H1 (cell line): ENCODE data around the gene SKAP1.

Source experiments
- ASH2L ChIP-seq: fragments of 200-600, 300-600 bp; sonication (generic); IDR thresholded peaks from one replicate; pipeline ENCODE4 v1.7.1; 2017; ENCODE audit warnings: low read length
- BACH1 ChIP-seq: IDR thresholded peaks from 2 replicates; pipeline ENCODE4 v1.6.1; 2012; ENCODE audit warnings: low read length, improper control_type of control experiment
- CREB1 ChIP-seq: IDR thresholded peaks from 2 replicates; pipeline ENCODE4 v1.6.1; 2012; ENCODE audit warnings: inconsistent platforms
- CTCF ChIP-seq, 3 experiments: IDR thresholded peaks; 1 replicate in 2 of 3; 2 replicates in 1 of 3; pipeline versions ENCODE4 v1.5.1 to v1.6.1; 2011; ENCODE audit warnings: low read length in 3 of 3, mild to moderate bottlenecking in 3 of 3, inconsistent platforms in 2 of 3, low read depth in 1 of 3, moderate library complexity in 1 of 3; ENCODE audit not compliant: insufficient read depth in 1 of 3; ENCODE audit errors: control extremely low read depth in 1 of 3
- JUND ChIP-seq: IDR thresholded peaks from 2 replicates; pipeline ENCODE4 v1.6.1; 2011; ENCODE audit warnings: mild to moderate bottlenecking, improper control_type of control experiment, low read length
- POLR2A ChIP-seq, 2 experiments: IDR thresholded peaks; 1 replicate in 1 of 2; 2 replicates in 1 of 2; pipeline ENCODE4 v1.6.1; 2011; ENCODE audit warnings: low read depth in 2 of 2, low read length in 2 of 2, mild to moderate bottlenecking in 2 of 2; ENCODE audit errors: control extremely low read depth in 1 of 2
- RAD21 ChIP-seq, 2 experiments: IDR thresholded peaks in 1 of 2; conservative IDR thresholded peaks in 1 of 2; 2 replicates each; pipeline ENCODE4 v1.6.1; 2011; ENCODE audit warnings: low read depth in 2 of 2, low read length in 2 of 2, improper control_type of control experiment in 1 of 2, inconsistent platforms in 1 of 2, mild to moderate bottlenecking in 1 of 2, moderate library complexity in 1 of 2
- RFX5 ChIP-seq: IDR thresholded peaks from 2 replicates; pipeline ENCODE4 v1.6.1; 2011; ENCODE audit warnings: low read depth, low read length, improper control_type of control experiment, borderline replicate concordance
- SP1 ChIP-seq: IDR thresholded peaks from 2 replicates; pipeline ENCODE4 v1.6.1; 2011; ENCODE audit warnings: low read depth, low read length
- TAF1 ChIP-seq: IDR thresholded peaks from 2 replicates; pipeline ENCODE4 v1.6.1; 2011; ENCODE audit warnings: mild to moderate bottlenecking, low read depth, low read length
- YY1 ChIP-seq: IDR thresholded peaks from 2 replicates; pipeline ENCODE4 v1.6.1; 2011; ENCODE audit warnings: low read depth, mild to moderate bottlenecking, low read length
- ZNF274 ChIP-seq: IDR thresholded peaks from 2 replicates; pipeline ENCODE4 v1.7.0; 2012; ENCODE audit warnings: low read length, borderline replicate concordance; ENCODE audit errors: extremely low read depth

- TF ChIP-seq POLR2A (IDR thresholded peaks at IDR 0.05; ENCODE audit: control extremely low read depth in 1 of 2, low read depth in 2 of 2, low read length in 2 of 2) = no peak
- TF ChIP-seq CTCF (IDR thresholded peaks at IDR 0.05; ENCODE audit: control extremely low read depth in 1 of 3, insufficient read depth in 1 of 3, low read depth in 1 of 3, low read length in 3 of 3) = no peak
- TF ChIP-seq YY1 = no peak
- TF ChIP-seq SP1 = peak; percentile 46
- TF ChIP-seq TAF1 = no peak
- no peak for TF ChIP-seq RFX5
- TF ChIP-seq CREB1 = no peak
- no peak for TF ChIP-seq ZNF274
- TF ChIP-seq BACH1 = 0 out of 2 replicates have a peak, but pooled peaks have one; percentile 5
- TF ChIP-seq RAD21 (IDR thresholded peaks at IDR 0.05 in 1 of 2, conservative IDR thresholded peaks at IDR 0.05 in 1 of 2; ENCODE audit: low read depth in 2 of 2, low read length in 2 of 2) = no peak
- TF ChIP-seq JUND = no peak
- no peak for TF ChIP-seq ASH2L
These were observed 42.6 kb upstream of the SKAP1 start for GRCh38 chr17:48472411-48473281.
